Activated B cell treated with CpG ODN at 0.5 μM for 24 hours (primary cell): ENCODE data around the gene SNX15. TPM values are rescaled to one million over a fixed set of nuclear protein-coding genes. Genes with fewer than 3 reads are reported as not detected.

ENCODE experiments used
- ATAC-seq: fragments of 200-7000 bp; cut with Tn5 transposase; one replicate; pipeline ENCODE4 v1.10.0; 2021; ENCODE audit warnings: low read depth, mild to moderate bottlenecking, moderate library complexity
- CTCF ChIA-PET: fragments of 350-600 bp; sonication (Branson Sonifier 250); formaldehyde crosslinking; loops from one replicate; lab custom pipeline; 2021; ENCODE audit warnings: antibody characterized with exemption; lab: Charles Lee
- POLR2A ChIA-PET: fragments of 350-600 bp; sonication (Branson Sonifier 250); formaldehyde crosslinking; loops from one replicate; lab custom pipeline; 2021; ENCODE audit warnings: antibody characterized with exemption; lab: Charles Lee
- DNase-seq: peaks from one replicate; pipeline ENCODE4 v3.0.0; 2022
- H3K27ac Mint-ChIP-seq: one replicate; pipeline ENCODE4 v1.8.0; 2020; ENCODE audit warnings: mixed read lengths
- H3K27me3 Mint-ChIP-seq: one replicate; pipeline ENCODE4 v1.8.0; 2021; ENCODE audit warnings: mixed read lengths
- H3K36me3 Mint-ChIP-seq: one replicate; pipeline ENCODE4 v1.8.0; 2021; ENCODE audit warnings: low read depth, mixed read lengths
- H3K4me1 Mint-ChIP-seq: one replicate; pipeline ENCODE4 v1.8.0; 2021; ENCODE audit warnings: mixed read lengths
- H3K4me3 Mint-ChIP-seq: one replicate; pipeline ENCODE4 v1.8.0; 2020; ENCODE audit warnings: mild to moderate bottlenecking, mixed read lengths
- H3K9me3 Mint-ChIP-seq: one replicate; pipeline ENCODE4 v1.8.0; 2020; ENCODE audit warnings: mixed read lengths
- intact Hi-C: fragments of 100-400 bp; cut with micrococcal nuclease; formaldehyde crosslinking; loops from one replicate; pipeline ENCODE4 v1.15.1; 2024
- total RNA-seq: library from RNA; stranded (reverse); gene quantifications from 2 replicates; pipeline ENCODE4 v1.2.3, GENCODE V29; 2022
- TF ChIP-seq, protein P1 (sequence below): fragments of 200-600 bp; IDR thresholded peaks from one replicate; pipeline ENCODE4 v1.8.0; 2022; ENCODE audit warnings: antibody characterized with exemption, mild to moderate bottlenecking

Gene SNX15
- total RNA-seq, 1 donor from 2014 or later: 17.3 TPM

- Mint-ChIP-seq H3K9me3 (no peaks in the 10 kb centered on the region), H3K4me3 (no peak overlapping the region), H3K27ac (no peak overlapping the region), H3K4me1 (no peaks in the 10 kb centered on the region), H3K36me3 (no peaks in the 10 kb centered on the region), H3K27me3 (peaks cover 1% of the 10 kb centered on the region)
- POLR2A ChIA-PET: no interaction called here
- CTCF ChIA-PET: no interaction called here
- DNase-seq (no peak), ATAC-seq (no peak)
- intact Hi-C loops: no loop called here
- TF ChIP-seq, protein P1, sequence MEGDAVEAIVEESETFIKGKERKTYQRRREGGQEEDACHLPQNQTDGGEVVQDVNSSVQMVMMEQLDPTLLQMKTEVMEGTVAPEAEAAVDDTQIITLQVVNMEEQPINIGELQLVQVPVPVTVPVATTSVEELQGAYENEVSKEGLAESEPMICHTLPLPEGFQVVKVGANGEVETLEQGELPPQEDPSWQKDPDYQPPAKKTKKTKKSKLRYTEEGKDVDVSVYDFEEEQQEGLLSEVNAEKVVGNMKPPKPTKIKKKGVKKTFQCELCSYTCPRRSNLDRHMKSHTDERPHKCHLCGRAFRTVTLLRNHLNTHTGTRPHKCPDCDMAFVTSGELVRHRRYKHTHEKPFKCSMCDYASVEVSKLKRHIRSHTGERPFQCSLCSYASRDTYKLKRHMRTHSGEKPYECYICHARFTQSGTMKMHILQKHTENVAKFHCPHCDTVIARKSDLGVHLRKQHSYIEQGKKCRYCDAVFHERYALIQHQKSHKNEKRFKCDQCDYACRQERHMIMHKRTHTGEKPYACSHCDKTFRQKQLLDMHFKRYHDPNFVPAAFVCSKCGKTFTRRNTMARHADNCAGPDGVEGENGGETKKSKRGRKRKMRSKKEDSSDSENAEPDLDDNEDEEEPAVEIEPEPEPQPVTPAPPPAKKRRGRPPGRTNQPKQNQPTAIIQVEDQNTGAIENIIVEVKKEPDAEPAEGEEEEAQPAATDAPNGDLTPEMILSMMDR: no peak
These were observed 37.6 kb downstream of the SNX15 start for GRCh38 chr11:65064847-65065240.

DNA sequence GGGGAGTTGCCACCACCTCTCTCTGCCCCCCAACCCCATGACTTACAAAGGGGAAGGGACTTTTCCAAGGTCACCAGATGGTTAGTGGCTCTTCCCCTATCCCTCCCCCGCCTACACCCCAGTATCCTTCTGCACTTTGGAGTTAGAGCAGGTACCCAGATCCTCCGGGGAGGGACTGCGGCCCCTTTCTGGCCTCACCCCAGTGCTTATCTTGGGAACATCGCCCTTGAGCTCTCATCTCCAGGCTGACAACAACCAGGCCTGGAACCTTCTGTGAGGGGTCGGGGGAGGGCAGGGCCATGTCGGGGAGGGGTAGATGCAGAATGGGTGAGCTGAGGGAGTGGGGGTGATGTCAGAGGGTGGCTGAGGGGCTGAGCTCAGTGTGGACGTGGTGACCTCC lies 38.6 kb downstream of the SNX15 start:
- POLR2A ChIA-PET: no interaction called here
- intact Hi-C loops: no loop called here
- ATAC-seq (no peak), DNase-seq (no peak)
- Mint-ChIP-seq H3K9me3 (no peaks in the 10 kb centered on the region), H3K27ac (no peak overlapping the region), H3K27me3 (peaks cover 1% of the 10 kb centered on the region), H3K4me1 (no peaks in the 10 kb centered on the region), H3K36me3 (no peaks in the 10 kb centered on the region), H3K4me3 (no peak overlapping the region)
- CTCF ChIA-PET: no interaction called here
- TF ChIP-seq, protein P1: no peak

DNA sequence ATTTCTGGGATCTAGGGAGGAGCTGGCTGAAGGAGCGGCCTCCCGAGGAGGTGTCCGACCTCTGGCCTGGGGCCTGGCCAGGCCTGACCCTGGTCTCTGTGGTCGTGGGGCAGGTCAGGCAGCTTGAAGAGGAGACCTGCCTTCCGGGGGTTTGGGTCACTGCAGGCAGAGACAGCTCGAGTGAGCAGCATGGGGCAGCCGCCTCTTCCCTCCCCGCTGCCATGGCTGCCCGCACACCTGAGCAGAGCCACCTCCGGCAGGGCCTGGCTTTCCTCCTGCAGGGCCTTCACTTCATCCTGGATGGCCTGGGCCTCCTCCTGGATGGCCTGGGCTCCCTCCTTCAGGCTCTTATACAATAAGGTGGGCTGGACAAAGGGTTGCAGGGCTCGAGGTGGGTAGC lies 39.1 kb downstream of the SNX15 start:
- TF ChIP-seq, protein P1: no peak
- DNase-seq (no peak), ATAC-seq (no peak)
- H3K4me3 Mint-ChIP-seq: no peak overlapping the region
- H3K36me3 Mint-ChIP-seq: no peaks in the 10 kb centered on the region
- H3K9me3 Mint-ChIP-seq: no peaks in the 10 kb centered on the region
- CTCF ChIA-PET: no interaction called here
- no peaks in the 10 kb centered on the region for H3K4me1 Mint-ChIP-seq
- H3K27me3 Mint-ChIP-seq: no peaks in the 10 kb centered on the region
- POLR2A ChIA-PET: no interaction called here
- intact Hi-C loops: no loop called here
- no peak overlapping the region for H3K27ac Mint-ChIP-seq

DNA sequence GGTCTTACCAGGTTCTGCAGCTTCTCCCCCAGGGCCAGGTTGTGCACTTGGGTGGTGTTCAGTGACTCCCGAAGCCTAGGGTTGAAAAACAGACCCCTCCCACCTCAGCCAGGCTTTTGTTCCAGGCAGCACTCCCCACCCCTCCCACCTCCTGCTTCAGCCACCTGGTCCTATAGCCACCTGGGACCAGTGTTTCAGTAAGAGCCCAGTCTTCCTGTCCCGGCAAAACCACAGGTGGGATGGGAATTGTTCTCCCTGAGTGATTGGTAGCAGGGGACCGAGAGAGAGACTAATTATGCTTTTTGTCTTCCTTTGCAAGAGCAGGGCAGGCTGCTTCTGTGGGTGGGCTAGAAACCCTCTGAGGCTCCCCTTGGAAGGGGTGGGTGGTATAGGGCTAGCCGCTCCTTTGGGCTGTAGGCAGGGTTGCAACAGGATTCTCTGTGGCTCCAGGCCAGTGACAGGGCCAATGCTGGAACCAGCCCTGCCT lies 39.6 kb downstream of the SNX15 start:
- intact Hi-C loops: no loop called here
- POLR2A ChIA-PET: no interaction called here
- no peak overlapping the region for H3K27ac Mint-ChIP-seq
- H3K4me1 Mint-ChIP-seq: peaks cover under 1% of the 10 kb centered on the region
- H3K36me3 Mint-ChIP-seq: no peaks in the 10 kb centered on the region
- no peak for DNase-seq
- TF ChIP-seq, protein P1: no peak
- no peaks in the 10 kb centered on the region for H3K9me3 Mint-ChIP-seq
- H3K4me3 Mint-ChIP-seq: no peak overlapping the region
- no peak for ATAC-seq
- CTCF ChIA-PET: no interaction called here
- no peaks in the 10 kb centered on the region for H3K27me3 Mint-ChIP-seq

DNA sequence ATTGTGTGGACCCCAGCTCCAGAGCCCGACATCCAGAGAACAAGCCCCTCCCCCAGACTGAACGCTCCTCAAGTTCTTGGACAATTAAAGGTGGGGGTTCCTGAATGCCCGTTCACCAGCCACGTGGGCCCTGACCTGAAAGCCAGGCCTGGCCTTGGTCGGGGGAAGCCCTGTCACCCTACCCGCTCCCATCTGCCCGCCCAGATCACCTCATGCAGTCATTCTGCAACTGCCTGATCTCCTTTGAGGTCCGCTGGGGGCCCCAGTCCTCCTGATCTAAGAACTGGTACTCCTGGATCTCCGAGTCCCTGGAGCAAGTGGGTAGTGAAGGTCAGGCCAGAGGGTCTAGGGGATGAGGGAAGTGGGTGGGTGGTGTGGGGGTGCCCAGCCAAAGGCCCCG lies 40.2 kb downstream of the SNX15 start:
- ATAC-seq (no peak), DNase-seq (no peak)
- H3K27ac Mint-ChIP-seq: no peak overlapping the region
- no peaks in the 10 kb centered on the region for H3K27me3 Mint-ChIP-seq
- H3K4me3 Mint-ChIP-seq: no peak overlapping the region
- TF ChIP-seq, protein P1: no peak
- ChIA-PET CTCF (no interaction called here), POLR2A (no interaction called here)
- intact Hi-C loops: no loop called here
- H3K9me3 Mint-ChIP-seq: no peaks in the 10 kb centered on the region
- H3K36me3 Mint-ChIP-seq: no peaks in the 10 kb centered on the region
- H3K4me1 Mint-ChIP-seq: peaks cover 4% of the 10 kb centered on the region
